GM10266 (cell line): ENCODE data around the gene WNT10A.

Experiments
- DNase-seq: peaks from one replicate; pipeline ENCODE4 v3.0.0; 2012; ENCODE audit errors: extremely low spot score
- TF ChIP-seq, protein P1 (sequence below): IDR thresholded peaks from 2 replicates; pipeline ENCODE4 v1.5.1; 2012; ENCODE audit warnings: mild to moderate bottlenecking, low read depth; ENCODE audit not compliant: control insufficient read depth, insufficient read depth; ENCODE audit errors: missing control alignments

Gene WNT10A

DNA sequence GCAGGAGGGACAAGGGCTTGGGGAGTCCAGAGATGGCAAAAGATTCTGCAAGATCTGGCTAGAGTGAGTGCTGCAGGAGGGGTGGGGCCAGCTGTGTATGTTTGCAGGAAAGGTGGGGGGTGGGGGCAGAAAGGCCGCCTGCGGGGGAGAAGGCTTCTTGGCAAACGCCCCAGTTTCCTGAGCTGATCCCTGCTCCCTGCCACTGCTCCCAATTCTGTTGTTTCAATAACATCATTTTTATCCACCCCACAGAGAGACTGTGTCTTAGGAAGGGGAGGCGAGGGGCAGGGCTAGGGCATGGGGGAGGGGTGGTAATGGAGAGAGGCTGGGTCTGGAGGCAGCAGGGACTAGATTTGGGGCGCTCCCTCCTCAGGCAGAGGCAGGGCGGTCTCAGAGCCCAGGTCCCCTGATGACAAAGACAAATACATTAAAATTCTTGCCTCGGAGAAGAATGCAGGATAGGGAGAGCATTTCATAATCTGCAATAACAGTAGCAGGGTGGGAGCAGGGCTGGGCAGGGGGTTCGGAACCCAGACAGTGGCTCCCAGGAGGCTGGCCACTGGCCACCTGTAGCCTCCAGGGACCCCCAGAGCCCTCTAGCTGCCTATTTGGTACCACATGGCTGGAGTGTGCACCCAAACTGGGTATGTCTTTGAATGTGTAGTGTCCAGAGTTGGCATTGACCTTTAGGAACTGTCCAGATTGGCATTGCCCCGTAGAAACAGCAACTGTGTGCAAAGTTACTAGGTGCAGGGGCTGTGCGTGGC is 23.1 kb upstream of the WNT10A start:
- TF ChIP-seq, protein P1, sequence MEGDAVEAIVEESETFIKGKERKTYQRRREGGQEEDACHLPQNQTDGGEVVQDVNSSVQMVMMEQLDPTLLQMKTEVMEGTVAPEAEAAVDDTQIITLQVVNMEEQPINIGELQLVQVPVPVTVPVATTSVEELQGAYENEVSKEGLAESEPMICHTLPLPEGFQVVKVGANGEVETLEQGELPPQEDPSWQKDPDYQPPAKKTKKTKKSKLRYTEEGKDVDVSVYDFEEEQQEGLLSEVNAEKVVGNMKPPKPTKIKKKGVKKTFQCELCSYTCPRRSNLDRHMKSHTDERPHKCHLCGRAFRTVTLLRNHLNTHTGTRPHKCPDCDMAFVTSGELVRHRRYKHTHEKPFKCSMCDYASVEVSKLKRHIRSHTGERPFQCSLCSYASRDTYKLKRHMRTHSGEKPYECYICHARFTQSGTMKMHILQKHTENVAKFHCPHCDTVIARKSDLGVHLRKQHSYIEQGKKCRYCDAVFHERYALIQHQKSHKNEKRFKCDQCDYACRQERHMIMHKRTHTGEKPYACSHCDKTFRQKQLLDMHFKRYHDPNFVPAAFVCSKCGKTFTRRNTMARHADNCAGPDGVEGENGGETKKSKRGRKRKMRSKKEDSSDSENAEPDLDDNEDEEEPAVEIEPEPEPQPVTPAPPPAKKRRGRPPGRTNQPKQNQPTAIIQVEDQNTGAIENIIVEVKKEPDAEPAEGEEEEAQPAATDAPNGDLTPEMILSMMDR: no peak
- DNase-seq: no peak

DNA sequence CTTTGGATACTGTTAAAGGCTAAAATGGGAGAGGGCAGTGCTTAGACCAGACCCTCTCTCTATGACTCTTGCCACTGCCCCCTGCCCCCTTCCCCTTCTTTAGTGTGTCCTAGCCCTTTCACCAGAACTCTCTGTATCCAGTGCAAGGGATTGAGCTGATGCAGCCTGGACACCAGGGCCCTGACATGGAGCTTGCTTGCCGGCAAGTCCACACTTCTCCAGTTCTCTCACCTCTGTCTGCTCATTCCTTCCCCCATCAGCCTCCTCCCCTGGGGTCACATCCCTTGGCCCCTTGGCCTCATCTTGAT is 22.6 kb upstream of the WNT10A start:
- TF ChIP-seq, protein P1: no peak
- DNase-seq: no peak

DNA sequence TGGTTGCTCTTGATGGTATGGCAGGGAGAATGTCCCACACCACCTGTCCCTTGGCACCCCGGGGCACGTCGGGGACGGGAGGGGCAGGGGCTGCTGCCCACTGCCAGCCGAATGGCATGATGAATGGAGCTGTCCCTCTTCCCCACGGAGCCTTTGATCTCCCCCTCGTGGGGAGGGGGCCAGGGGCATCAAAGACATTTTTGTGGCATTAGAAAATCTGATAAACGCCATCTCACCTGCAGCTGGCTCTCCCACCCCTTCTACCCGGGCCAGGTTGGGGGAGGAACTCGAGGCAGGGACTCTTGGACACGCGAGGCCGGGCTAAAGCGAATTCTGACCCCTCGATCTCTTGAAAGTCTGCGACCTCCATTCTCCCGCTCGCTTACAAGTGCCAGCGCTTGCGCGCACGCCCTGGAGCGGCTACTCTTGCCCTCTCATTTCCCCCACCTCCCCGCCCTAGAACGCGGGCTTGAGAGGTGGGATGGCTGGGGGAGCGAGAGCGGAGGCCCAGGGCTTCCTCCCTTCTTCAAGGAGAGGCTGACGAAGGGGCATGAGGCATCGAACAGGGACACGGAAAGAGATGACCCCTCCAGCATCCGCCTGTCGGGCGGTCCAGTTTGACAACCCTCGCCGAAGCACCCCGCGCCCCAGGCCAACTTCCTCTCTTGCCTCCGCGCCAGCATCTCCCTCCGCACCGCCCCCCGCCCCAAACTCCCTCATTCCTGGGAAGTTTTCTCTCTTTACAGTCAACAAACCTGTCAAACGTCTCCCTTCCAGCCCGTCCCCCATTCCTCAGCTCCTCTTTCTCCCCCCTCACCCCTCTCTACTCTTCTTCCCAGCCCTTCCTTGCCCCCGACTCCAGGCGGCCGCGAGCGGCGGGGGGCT is 21.7 kb upstream of the WNT10A start:
- TF ChIP-seq, protein P1: no peak
- no peak for DNase-seq

DNA sequence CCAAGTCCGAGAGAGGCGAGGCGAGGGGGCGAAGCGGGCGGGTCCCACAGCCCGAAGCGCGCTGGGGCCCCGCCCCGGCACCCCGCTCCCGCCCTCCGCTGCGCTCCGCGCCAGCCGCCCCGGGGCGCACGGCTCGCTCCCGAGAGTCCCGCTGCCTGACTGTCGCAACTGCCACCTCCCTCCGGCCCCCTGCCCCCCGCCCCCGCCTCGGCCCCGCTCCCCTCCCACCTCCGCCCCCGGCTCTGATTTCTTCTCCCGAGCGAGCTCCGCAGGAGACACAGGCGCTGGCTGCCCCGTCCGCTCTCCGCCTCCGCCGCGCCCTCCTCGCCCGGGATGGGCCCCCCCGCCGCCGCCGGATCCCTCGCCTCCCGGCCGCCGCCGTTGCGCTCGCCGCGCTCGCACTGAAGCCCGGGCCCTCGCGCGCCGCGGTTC is 21.1 kb upstream of the WNT10A start, which contains the start of gene WNT6:
TSS of gene WNT6 (plus strand) at position 250 of the 432 bp plus-strand sequence. CDS start 233 bp downstream, outside the sequence.
- TF ChIP-seq, protein P1: no peak
- no peak for DNase-seq

DNA sequence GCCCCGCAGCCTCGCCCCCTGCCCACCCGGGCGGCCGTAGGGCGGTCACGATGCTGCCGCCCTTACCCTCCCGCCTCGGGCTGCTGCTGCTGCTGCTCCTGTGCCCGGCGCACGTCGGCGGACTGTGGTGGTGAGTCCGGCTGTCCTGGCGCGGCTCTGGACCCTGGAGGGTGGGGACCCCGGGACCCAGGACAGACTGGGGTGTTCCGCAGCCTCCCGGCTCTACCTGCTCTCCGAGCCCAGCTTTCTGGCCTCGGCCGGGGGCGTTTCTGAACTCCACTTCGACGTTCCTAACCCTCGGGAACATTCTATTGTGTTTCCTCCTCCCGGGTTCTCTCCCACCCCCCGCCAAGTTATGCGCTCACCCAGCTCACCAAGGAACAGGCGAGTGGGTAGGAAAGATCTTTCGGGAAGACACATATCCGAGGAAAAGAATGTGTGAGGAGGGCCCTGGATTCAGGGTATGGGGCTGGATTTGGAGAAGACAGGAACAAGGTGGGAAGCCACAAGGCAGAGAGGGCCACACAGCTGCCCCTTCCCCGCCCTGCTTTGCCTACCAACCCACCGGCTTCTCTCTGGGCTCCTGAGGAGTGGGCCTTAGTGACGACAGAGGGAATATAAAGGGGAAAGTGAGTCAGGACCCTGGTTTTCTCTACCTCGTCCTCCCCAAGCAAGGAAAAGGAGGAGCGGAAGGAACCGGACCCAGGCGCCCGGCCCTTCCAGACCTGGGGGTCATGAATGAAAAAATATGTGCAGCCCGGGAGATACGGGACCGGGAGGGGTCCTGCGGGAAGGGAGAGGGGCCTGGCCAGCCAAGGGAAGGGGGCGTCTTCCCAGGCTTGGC is 20.4 kb upstream of the WNT10A start:
- TF ChIP-seq, protein P1: no peak

DNA sequence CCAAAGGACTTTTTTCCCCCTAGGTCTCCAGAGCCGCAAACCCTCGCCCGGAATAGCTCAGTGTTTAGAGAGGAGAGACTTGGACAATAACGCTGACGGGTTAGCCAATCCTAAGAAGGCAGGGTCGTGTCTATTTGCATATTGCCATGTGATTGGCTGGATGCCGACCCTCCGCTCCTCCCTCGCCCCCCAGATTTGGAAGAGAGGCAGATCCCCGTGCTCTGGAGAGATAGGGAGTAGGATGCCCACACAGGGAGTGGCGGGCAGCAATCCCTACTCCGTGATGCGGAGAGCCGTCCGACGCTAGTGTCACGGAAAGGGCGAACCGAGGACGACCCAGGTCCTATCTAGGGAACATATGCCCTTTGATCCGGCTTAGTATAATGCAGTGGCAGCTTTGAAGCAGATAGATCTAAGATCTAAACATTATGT is 19.7 kb upstream of the WNT10A start:
- TF ChIP-seq, protein P1: no peak
- no peak for DNase-seq

More for the DNA sequence above, 20.4 kb upstream of the WNT10A start:
- DNase-seq: no peak
